ENCODE data around the gene SIGMAR1.

The SIGMAR1 gene

DNA sequence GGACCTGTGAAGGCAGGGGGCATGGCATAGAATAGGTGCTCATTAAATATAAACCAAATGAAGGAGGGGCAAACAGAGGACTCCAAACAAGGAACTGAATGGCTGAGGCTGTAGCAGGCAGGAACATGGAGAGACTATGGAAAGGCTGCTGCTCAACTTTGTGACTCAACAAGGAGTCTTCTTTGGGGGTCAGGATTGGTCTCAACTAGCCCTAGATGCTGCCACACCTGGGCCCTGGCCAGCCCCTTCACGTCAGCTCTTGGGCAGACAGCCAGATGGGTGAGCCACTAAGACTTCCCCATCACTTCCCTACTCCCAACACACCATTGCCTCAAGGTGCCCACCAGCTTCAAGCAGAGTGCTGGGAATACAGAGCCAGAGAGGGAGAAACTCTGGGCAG, 36.7 kb downstream of the SIGMAR1 start:
- no peak for DNase-seq

DNA sequence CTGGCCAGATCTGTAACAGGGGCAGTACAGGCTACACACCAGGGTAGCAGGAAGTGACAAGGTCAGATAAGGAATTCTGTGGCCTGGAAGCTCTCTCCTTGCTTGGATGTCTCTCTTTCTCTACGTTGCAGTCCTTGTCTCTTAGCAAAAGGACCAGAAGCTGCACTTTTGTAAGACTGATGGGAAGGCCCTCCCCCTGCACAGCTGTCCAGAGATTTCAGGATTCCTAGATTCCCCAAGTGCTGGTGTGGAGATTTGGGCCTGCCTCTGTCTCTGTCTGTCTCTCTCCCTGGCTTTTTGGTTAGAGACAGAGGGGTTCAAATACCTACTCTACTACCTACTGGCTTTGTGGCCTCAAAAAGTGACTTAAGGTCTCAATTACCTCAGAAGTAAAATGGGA, 38.0 kb downstream of the SIGMAR1 start:
- DNase-seq = no peak

DNA sequence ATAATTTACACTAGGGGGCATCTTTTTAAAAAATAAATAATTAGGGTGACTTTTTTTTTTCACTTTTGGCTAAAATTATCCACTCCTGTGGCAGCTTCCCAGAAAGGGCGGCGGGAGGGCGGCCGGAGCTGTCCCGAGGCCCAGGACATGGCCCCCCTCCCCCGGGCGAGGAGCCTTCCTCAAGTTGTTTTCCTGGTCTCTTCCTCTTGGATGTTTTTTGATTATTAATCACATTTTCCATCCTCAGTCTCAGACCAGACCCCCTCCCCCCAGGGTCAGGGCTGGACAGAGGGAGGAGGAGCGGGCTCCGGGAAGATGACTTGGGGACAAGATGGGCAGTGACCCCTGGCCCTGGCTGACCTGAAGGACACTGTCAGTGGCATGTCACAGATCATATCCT, 43.4 kb downstream of the SIGMAR1 start:
- no peak for DNase-seq

DNA sequence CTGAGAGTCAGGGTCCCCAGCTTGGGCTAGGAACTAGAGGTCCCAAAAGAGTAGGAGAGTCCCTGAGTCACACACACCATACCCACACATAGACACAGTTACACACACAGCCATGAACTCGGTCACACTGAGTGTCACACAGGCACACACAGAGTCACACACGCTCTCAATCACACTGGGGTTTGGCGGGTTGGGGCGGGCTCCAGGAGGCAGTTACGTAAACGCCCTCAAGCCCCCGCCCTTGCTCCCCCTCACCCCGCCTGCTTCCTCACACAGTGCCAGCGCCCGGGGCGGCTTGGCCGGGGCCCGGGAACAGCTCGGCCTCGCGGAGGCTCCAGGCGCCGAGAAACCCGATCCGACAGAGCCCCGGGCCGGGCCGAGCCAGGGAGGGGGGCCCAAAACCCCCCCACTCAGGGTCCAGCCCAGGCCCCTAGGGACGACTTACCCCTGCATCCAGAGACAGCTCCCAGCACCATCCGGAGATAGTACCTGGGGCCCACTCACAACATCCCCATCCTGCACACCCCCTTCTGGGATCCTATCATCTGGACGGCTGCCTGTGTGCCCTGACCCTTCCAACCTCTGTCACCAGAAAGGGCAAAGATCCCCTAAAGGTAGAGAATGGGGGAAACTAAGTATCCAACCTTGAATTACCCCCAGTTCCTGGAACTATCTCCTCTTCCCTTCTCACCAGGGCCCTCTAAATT, 44.5 kb downstream of the SIGMAR1 start:
- DNase-seq = peak; percentile 73

DNA sequence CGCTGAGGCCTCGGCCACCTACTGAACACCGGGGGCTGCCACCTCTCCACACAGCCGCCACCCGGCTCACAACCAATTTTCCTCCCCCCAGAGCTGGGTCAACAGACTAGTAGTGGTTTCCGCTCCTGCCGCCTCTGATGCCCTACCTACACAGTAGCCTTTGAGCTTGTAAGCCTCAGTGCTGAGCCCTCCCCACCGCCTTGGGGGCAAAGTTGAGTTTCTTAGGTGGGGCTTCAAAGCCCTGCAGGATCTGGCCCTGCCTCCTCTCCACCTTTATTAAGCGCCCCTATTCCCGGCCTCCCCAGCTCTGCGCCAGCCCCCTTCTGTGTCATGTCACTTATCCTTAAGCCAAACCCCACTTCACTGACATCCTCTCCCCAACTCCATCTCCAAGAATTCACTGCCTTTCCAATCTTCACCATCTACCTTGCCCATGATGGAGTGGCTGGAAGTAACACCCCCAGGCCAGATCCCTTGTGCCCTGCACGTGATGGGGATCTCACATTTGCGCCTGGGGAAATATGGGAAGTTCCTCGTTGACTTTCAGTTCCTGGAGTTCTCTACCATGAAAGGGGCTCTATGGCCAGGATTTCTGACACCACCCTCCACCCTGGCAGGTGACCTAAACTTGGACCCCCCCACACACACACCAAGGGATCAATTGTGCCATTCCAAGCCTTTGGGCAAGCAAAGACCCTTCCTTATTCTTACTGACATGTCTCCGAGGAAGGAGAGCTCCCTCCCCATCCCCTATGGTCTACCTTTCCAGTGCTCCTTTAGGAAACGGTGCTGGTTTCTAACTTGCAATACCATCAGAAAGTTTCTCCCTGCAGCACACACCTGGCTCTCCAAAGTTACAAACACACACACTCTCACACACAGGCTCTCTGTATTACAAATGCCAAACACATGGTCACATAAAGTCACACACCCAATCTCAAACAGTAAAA, 45.4 kb downstream of the SIGMAR1 start:
- DNase-seq = no peak

DNA sequence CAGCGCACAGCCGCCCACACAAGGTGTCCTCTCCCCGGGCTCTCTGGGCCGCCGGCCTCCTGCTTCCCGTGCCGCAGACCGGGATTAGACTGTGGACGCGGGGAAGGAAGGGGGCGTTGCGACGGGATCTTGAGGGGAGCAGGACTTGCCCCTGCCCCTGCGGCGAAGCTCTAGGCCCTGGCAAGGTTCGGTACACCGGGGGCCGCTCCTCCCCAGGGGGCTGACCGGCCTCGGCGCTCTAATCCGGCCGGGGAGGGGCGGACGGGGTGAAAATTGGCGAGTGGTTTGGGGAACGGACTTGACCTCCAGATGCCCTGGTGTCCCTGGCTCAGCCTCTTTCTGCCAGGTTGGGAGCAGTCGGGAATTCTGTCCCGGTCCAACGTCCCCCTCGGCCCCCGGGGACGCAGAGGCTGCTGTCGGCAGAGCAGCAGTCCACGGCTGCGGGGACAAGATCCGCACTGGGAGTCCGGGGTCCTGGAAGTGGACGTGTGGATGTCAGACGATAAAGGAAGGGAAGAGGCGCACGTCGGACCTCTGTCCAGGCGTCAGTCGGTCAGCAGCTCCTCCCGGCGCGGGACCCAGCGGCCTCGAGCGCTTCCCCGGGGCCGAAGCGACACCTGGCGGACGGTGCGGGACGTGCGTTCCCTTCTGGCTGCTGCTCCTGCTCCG, 46.2 kb downstream of the SIGMAR1 start:
- DNase-seq = peak; percentile 87

DNA sequence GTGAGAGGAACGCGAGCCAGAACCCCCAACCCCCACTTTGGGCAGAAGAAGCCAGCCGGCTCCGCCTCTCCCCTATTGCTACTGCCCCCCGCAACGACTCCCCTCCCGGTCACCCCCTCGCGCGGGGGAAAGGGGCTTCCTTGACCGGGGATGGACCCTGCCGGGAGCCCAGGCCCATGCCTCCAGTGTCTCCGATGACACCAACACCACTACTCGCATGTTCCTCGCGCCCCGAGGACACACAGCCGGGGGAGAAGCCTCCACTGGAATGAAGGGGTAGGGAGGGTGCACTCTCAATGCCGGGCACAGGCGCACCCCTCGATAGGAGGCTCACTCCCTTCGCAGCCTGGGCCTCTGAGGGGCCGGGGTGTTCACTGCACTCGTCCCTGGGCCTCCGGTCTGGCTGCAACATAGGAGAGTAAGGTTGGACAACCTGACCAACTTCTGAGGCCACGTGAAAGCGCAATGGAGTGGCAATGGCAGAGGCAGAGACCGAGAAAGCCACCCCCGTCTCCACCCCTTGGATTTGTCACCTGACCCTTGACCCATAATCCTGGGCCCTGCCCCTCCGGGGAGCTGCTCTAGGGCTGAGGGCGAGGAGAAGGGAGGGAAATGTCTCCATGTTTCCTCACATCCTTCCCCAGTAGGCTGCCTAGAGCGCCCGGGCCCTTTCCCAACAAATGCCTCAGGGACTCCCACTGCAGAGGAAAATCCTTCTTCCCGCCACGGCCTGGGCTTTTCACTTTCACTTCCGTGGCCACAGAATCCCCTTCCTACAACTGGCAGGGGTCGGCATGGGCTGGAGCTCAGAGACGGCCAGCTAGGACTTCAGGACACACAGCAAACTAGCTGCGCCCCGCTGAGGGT, 47.0 kb downstream of the SIGMAR1 start:
- no peak for DNase-seq

DNA sequence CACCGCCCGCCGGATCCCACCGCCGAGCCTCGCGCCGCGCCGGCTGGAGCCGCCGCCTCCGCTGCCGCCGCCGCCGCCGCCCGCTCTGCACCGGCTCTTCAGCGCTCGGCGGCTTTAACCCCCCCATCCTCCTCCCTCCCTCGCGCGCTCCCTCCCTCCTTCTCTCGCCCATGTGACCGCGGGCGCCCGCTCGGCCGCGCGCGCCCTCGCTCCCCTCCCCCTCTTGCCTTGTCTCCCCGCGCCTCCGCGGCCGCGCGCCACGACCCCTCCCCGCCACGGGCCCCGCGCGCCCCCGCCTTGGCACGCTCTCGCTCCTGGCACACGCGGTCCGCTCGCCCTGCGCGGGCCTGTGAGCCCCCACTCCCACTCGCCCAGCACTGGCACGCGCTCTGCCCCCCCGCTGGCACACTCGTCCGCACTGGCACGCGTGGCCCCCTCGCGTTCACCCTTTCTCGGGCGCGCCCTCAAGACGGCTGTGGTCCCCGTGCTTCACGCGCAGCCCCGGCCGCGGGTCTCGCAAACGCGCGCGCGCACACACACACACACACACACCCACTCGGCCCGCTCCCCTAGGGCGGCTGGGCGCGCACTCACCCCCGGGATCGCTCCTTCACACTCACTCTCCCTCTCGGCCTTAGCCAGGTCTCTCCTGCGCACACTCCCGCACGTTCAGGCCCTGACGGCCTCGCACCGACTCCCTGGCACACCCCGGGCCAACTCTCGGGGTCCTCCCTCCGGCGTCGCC, 47.8 kb downstream of the SIGMAR1 start, which contains the start of gene CNTFR:
TSS of gene CNTFR (minus strand) at position 89 of the 745 bp plus-strand sequence. CDS start 20,743 bp downstream, outside the sequence.
- DNase-seq = peak; percentile 70

DNA sequence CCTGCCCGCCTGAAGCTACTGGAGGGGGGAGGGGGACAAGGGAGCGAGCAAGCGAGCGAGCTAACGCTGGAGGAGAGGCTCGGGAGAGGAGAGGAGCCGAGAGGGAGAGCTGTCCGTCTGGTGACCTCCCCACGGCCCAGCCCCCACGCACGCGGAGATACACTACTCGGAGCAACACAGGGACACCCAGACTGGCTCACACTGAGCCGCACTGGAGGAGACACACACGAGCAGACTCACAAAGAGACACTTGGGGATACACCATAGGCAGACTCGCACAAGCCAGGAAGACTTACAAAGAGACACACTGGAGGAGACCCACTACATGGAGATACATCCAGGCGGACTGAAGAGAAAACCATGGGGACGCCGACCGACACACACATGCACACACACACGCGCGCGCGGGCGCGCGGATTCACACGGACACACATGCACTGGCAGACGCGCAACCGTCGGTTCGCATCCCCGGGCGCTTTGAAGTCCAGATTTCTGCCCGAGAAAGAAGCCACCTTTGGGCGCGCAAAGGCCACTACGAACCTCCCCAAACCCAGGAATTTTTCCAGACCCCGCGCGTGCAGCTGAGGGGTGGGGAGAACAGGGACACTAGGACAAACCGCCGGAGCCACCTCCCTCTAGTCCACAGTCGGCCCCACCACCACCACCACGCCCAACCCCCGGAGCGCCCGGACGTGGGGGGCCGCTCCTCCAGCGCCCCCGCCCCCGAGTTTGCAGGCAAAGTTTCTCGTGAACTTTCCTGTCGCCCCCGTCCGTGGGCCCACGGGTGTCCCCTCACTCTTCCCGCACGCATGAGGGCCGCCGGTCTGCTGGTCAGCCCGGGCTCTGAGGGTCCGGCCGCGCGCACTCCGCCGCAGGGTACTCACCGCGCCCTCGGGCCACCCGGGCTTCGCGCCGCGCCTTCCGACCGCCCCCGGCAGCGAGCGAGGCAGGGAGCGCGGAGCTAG, 48.6 kb downstream of the SIGMAR1 start:
- DNase-seq = peak; percentile 32

DNA sequence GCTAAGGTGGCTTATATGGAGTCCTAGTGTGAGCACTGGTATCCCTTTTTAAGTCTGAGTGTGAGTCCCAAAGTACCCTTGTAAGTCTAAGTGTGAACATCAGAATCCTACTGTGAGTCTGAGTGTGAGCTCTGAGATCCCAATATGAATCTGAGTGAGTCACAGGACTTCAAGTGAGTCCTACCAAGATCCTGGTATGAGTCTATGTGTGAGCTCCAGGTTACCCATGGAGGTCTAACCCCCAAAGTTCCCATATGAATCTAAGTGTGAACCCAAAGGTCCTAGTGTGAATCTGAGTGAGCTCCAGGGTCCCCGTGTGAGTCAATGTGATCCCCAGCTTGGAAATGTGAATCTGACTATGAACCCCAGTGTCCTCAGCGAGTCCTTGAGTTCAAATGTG, 50.3 kb downstream of the SIGMAR1 start:
- DNase-seq = no peak

DNA sequence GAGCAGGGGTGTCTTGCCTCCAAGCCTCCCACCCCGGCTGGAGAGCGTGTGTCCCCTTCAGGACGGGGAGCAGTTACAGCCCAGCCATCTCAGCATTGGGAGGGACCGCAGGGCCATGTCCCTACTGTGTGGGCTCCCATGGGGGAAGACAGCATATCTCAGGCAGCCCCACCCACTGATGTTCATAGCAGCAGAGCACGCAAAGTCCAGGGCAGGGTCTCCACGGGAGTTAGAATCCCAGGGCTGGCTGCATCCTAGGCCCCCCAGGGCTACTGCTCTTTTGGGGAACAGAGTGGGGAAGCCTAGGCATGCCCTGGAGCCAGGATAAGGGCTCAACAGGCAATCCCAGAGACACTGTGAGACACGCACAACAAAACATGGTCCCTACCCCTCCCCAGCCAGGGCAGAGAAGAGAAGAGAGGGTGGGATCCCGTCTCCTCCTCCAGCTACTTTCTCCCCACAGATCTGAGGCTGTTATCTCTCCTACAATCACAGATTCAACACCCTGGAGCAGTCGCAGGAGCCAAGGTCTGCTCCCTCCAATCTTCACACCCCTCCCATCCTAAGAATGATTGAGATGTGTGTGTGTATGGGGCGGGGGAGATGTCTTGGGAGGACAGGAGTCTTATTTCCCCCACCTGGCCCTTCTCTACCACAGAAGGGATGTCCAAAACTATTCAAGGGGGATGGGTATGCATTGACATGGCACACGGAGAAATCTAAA, 51.5 kb downstream of the SIGMAR1 start:
- DNase-seq = no peak

DNA sequence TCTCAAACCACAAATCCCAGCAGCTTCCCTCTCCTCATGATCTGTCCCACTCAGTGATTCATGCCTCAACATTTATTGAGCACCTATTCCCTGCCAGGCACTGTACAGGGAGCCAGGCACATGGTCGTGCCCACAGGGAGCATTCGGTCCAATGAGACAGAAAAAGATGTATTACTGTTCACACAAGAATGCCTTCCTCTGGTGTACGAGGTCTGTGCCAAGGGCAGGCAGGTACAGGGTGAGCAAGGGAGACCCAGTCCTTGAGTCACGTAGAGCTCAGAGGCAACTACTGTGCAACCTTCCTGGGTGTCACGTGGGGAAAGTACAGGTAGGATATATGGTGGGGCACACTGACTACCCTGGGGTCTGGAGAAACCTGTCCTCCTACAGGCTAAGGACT, 52.6 kb downstream of the SIGMAR1 start:
- DNase-seq = no peak
